ENCODE data around the gene ATP6V1E1. TPM values are rescaled to one million over a fixed set of nuclear protein-coding genes. Genes with fewer than 3 reads are reported as not detected.

Gene ATP6V1E1
- total and polyA plus RNA-seq, 9 of the 15 experiments (the other 6 are each of a cell fraction or from before 2014, with no cell fraction given) = 122 to 249 (median 179) TPM

DNA sequence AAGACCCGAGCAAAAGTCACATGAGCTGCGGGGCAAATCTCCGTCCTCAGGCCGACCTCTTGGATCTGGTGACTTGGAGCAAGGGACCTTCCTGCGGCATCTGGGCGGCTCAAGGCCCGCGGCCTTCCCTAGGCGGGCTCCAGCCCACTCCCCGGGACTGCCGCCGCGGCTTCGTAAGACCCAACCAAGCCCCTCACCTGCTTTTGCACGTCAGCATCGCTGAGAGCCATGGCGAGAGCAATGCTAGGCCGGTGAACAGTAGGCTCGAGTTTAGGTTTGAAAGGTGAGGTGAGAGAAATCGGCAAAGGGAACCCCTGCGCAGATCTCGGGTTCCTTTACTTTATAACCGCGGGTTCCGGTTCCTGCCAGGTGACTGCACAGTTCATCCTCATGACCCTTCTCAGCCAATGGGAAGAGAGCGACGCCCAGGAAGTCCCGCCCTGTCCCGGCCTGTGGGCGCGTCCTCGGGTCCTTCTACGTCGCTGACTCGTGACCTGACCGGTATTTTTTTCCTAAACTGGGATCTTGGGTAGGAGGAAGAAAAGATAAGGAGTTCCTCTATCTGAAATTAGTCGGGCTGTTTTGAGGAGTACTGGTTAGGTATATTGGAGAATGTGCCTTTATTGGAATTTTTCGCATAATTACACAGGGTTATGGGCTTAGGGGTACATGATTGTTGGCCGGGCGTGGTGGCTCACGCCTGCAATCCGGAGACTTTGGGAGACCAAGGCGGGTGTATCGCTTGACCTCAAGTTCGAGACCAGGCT, at the start of gene ATP6V1E1 (continued):
- TF ChIP-seq, protein P1, sequence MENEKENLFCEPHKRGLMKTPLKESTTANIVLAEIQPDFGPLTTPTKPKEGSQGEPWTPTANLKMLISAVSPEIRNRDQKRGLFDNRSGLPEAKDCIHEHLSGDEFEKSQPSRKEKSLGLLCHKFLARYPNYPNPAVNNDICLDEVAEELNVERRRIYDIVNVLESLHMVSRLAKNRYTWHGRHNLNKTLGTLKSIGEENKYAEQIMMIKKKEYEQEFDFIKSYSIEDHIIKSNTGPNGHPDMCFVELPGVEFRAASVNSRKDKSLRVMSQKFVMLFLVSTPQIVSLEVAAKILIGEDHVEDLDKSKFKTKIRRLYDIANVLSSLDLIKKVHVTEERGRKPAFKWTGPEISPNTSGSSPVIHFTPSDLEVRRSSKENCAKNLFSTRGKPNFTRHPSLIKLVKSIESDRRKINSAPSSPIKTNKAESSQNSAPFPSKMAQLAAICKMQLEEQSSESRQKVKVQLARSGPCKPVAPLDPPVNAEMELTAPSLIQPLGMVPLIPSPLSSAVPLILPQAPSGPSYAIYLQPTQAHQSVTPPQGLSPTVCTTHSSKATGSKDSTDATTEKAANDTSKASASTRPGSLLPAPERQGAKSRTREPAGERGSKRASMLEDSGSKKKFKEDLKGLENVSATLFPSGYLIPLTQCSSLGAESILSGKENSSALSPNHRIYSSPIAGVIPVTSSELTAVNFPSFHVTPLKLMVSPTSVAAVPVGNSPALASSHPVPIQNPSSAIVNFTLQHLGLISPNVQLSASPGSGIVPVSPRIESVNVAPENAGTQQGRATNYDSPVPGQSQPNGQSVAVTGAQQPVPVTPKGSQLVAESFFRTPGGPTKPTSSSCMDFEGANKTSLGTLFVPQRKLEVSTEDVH (IDR thresholded peaks at IDR 0.05; ENCODE audit: low read depth, partially characterized antibody) = peak; percentile 98
- TF ChIP-seq RB1 (IDR thresholded peaks at IDR 0.05; ENCODE audit: low read depth) = no peak
- TF ChIP-seq PPARD (CRISPR knock-in tag; IDR thresholded peaks at IDR 0.05) = no peak
- peak; percentile 88 for TF ChIP-seq ELF2 (CRISPR knock-in tag; IDR thresholded peaks at IDR 0.05)
- no peak for TF ChIP-seq ZNF695 (CRISPR knock-in tag; IDR thresholded peaks at IDR 0.05)
- TF ChIP-seq HNRNPLL (IDR thresholded peaks at IDR 0.05; ENCODE audit: low read depth, low read length, poor library complexity, severe bottlenecking) = peak; percentile 49
- no peak for TF ChIP-seq ZNF77 (CRISPR knock-in tag; IDR thresholded peaks at IDR 0.05)
- TF ChIP-seq, protein P2, sequence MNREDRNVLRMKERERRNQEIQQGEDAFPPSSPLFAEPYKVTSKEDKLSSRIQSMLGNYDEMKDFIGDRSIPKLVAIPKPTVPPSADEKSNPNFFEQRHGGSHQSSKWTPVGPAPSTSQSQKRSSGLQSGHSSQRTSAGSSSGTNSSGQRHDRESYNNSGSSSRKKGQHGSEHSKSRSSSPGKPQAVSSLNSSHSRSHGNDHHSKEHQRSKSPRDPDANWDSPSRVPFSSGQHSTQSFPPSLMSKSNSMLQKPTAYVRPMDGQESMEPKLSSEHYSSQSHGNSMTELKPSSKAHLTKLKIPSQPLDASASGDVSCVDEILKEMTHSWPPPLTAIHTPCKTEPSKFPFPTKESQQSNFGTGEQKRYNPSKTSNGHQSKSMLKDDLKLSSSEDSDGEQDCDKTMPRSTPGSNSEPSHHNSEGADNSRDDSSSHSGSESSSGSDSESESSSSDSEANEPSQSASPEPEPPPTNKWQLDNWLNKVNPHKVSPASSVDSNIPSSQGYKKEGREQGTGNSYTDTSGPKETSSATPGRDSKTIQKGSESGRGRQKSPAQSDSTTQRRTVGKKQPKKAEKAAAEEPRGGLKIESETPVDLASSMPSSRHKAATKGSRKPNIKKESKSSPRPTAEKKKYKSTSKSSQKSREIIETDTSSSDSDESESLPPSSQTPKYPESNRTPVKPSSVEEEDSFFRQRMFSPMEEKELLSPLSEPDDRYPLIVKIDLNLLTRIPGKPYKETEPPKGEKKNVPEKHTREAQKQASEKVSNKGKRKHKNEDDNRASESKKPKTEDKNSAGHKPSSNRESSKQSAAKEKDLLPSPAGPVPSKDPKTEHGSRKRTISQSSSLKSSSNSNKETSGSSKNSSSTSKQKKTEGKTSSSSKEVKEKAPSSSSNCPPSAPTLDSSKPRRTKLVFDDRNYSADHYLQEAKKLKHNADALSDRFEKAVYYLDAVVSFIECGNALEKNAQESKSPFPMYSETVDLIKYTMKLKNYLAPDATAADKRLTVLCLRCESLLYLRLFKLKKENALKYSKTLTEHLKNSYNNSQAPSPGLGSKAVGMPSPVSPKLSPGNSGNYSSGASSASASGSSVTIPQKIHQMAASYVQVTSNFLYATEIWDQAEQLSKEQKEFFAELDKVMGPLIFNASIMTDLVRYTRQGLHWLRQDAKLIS (CRISPR knock-in tag; IDR thresholded peaks at IDR 0.05) = peak; percentile 57; the same call in 1 of the 2 replicates
- TF ChIP-seq SRSF1 (IDR thresholded peaks at IDR 0.05; ENCODE audit: low read depth, low read length) = no peak
- TF ChIP-seq ZBTB26 (CRISPR knock-in tag; IDR thresholded peaks at IDR 0.05) = peak; percentile 66; the same call in 1 of the 2 replicates
- TF ChIP-seq HMBOX1 (IDR thresholded peaks at IDR 0.05) = peak; percentile 87
- TF ChIP-seq MIER1 (IDR thresholded peaks at IDR 0.05; ENCODE audit: low read depth) = no peak
- no peak for TF ChIP-seq ELF4 (CRISPR knock-in tag; IDR thresholded peaks at IDR 0.05)
- no peak for TF ChIP-seq FUS (optimal IDR thresholded peaks at IDR 0.05; ENCODE audit: low read depth, low read length)
- no peak for TF ChIP-seq MCM2 (IDR thresholded peaks at IDR 0.05; ENCODE audit: low read depth)
- no peak for TF ChIP-seq ZNF445 (CRISPR knock-in tag; IDR thresholded peaks at IDR 0.05; ENCODE audit: low read depth)
- TF ChIP-seq, protein P3, sequence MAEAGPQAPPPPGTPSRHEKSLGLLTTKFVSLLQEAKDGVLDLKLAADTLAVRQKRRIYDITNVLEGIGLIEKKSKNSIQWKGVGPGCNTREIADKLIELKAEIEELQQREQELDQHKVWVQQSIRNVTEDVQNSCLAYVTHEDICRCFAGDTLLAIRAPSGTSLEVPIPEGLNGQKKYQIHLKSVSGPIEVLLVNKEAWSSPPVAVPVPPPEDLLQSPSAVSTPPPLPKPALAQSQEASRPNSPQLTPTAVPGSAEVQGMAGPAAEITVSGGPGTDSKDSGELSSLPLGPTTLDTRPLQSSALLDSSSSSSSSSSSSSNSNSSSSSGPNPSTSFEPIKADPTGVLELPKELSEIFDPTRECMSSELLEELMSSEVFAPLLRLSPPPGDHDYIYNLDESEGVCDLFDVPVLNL (CRISPR knock-in tag; IDR thresholded peaks at IDR 0.05; ENCODE audit: low read depth) = peak; percentile 6; the same call in 1 of the 2 replicates
- no peak for TF ChIP-seq SMARCA5 (IDR thresholded peaks at IDR 0.05)
- TF ChIP-seq MTA1 (IDR thresholded peaks at IDR 0.05; ENCODE audit: borderline replicate concordance) = peak; percentile 57; the same call in 1 of the 2 replicates
